Duodenal mucosa (tissue), 2 donors: ENCODE measurements around the gene NRP1.

ENCODE experiments used
- H3K27ac ChIP-seq: one replicate; pipeline ENCODE4 v1.7.0; 2013; ENCODE audit warnings: low read depth, low read length
- H3K27me3 ChIP-seq, 2 donors: one replicate each; pipeline ENCODE4 v1.7.0; 2013; ENCODE audit warnings: low read length in 2 of 2, control low read depth in 1 of 2; ENCODE audit not compliant: insufficient read depth in 2 of 2, control insufficient read depth in 1 of 2
- H3K36me3 ChIP-seq, 2 donors: one replicate each; pipeline ENCODE4 v1.7.0; 2013; ENCODE audit warnings: low read length in 2 of 2, control low read depth in 1 of 2; ENCODE audit not compliant: insufficient read depth in 2 of 2, control insufficient read depth in 1 of 2
- H3K4me1 ChIP-seq, 2 donors: one replicate each; pipeline ENCODE4 v1.7.0; 2013; ENCODE audit warnings: low read length in 2 of 2, control low read depth in 1 of 2; ENCODE audit not compliant: insufficient read depth in 2 of 2, control insufficient read depth in 1 of 2
- H3K4me3 ChIP-seq, 2 donors: one replicate each; pipeline ENCODE4 v1.7.0; 2013; ENCODE audit warnings: low read length in 2 of 2, low read depth in 1 of 2
- H3K9ac ChIP-seq, 2 donors: one replicate each; pipeline ENCODE4 v1.7.0; 2013; ENCODE audit warnings: low read length in 2 of 2, low read depth in 1 of 2
- H3K9me3 ChIP-seq, 2 donors: one replicate each; pipeline ENCODE4 v1.7.0; 2013; ENCODE audit warnings: low read length in 2 of 2, control low read depth in 1 of 2; ENCODE audit not compliant: control insufficient read depth in 1 of 2

Gene NRP1

GRCh38 chr10:33193701-33194521 is 140.6 kb downstream of the NRP1 start:
- Histone ChIP-seq H3K9ac (no peak overlapping the region), H3K4me3 (no peak overlapping the region), H3K36me3 (no peaks in the 10 kb centered on the region), H3K27ac (no peak overlapping the region), H3K4me1 (peaks cover 10 to 20% of the 10 kb centered on the region in 2 donors), H3K9me3 (no peaks in the 10 kb centered on the region), H3K27me3 (no peaks in the 10 kb centered on the region)

DNA sequence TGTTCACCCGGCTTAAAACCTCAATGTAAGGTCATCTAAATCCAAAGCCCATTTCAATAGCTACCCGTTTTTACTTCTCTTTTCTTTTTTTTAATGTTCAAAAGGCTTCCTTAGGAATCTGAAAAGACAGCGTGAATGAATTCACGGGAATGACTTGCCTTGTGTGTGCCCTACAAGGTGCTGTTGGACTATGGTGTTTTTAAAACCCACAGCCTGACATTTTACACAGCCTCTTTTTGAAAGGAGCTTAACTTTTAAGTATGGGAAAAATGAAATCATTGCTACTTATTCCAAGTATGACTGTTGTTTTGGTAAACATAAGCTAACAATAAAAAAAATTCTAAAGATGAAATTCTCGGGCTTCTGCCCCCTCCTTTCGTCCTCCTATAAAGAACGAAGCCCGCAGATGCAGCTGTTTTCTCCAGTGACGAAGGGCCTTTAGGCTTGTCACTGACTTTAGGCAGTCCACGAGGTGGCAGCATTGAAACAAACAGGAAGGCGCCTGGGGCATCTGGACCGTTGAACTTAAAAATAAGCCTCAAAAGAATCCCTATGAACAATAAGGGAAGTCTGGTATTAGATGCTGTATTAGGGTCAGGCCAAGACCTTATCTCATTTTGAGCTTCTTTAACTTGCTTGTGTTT is 141.3 kb downstream of the NRP1 start:
- no peaks in the 10 kb centered on the region for H3K9me3 ChIP-seq
- H3K4me1 ChIP-seq = peaks cover 10 to 20% of the 10 kb centered on the region in 2 donors
- no peak overlapping the region for H3K27ac ChIP-seq

GRCh38 chr10:33192190-33192589 is 142.3 kb downstream of the NRP1 start:
- H3K36me3 ChIP-seq = no peaks in the 10 kb centered on the region
- H3K9ac ChIP-seq = no peak overlapping the region
- H3K27me3 ChIP-seq = no peaks in the 10 kb centered on the region
- no peak overlapping the region for H3K27ac ChIP-seq
- H3K4me3 ChIP-seq = no peak overlapping the region
- H3K9me3 ChIP-seq = no peaks in the 10 kb centered on the region
- peaks cover 10 to 20% of the 10 kb centered on the region in 2 donors for H3K4me1 ChIP-seq

More for the DNA sequence above, 141.3 kb downstream of the NRP1 start:
- no peaks in the 10 kb centered on the region for H3K36me3 ChIP-seq
- no peak overlapping the region for H3K4me3 ChIP-seq
- no peak overlapping the region for H3K9ac ChIP-seq
- no peaks in the 10 kb centered on the region for H3K27me3 ChIP-seq

- Histone ChIP-seq H3K36me3 (peaks cover 0 to 7% of the 10 kb centered on the region in 2 donors), H3K9ac (no peak overlapping the region), H3K4me1 (peaks cover 9 to 10% of the 10 kb centered on the region in 2 donors), H3K4me3 (no peak overlapping the region), H3K9me3 (no peaks in the 10 kb centered on the region), H3K27ac (no peak overlapping the region), H3K27me3 (no peaks in the 10 kb centered on the region)
These were observed 144.1 kb downstream of the NRP1 start for GRCh38 chr10:33190406-33190805.

DNA sequence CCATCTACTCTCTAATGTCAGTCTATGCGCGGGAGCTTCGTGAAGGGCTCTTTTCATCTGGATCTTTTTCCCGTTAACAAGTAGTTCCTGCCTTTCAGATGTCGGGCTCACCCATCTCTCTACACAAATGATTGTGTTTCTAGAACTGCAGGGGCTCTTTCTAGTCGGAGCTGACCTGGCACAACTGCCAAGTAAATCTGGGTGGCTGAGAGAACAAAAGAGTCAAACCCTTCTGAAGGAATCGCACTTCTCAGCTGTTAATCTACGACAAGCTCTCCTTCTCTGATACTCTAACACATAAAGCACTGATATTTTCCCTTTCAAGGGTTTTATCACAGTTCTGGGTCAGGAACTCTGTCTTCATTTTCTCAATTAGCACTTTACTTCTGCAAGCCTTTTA is 144.7 kb downstream of the NRP1 start:
- no peaks in the 10 kb centered on the region for H3K9me3 ChIP-seq
- no peak overlapping the region for H3K4me3 ChIP-seq
- H3K27ac ChIP-seq = no peak overlapping the region
- H3K27me3 ChIP-seq = no peaks in the 10 kb centered on the region
- H3K4me1 ChIP-seq = peaks cover 9 to 10% of the 10 kb centered on the region in 2 donors
- no peak overlapping the region for H3K9ac ChIP-seq
- H3K36me3 ChIP-seq = peaks cover 0 to 12% of the 10 kb centered on the region in 2 donors

GRCh38 chr10:33189363-33189762 is 145.1 kb downstream of the NRP1 start:
- Histone ChIP-seq H3K4me1 (peaks cover 9% of the 10 kb centered on the region in 2 donors), H3K27me3 (no peaks in the 10 kb centered on the region), H3K4me3 (no peak overlapping the region), H3K36me3 (peaks cover 0 to 12% of the 10 kb centered on the region in 2 donors), H3K9ac (no peak overlapping the region), H3K9me3 (no peaks in the 10 kb centered on the region), H3K27ac (no peak overlapping the region)

- peaks cover 0 to 12% of the 10 kb centered on the region in 2 donors for H3K36me3 ChIP-seq
- no peaks in the 10 kb centered on the region for H3K27me3 ChIP-seq
- H3K27ac ChIP-seq = no peak overlapping the region
- no peaks in the 10 kb centered on the region for H3K4me1 ChIP-seq
- H3K9me3 ChIP-seq = no peaks in the 10 kb centered on the region
- no peak overlapping the region for H3K4me3 ChIP-seq
- H3K9ac ChIP-seq = no peak overlapping the region
These were observed 147.0 kb downstream of the NRP1 start for GRCh38 chr10:33187427-33187999.

DNA sequence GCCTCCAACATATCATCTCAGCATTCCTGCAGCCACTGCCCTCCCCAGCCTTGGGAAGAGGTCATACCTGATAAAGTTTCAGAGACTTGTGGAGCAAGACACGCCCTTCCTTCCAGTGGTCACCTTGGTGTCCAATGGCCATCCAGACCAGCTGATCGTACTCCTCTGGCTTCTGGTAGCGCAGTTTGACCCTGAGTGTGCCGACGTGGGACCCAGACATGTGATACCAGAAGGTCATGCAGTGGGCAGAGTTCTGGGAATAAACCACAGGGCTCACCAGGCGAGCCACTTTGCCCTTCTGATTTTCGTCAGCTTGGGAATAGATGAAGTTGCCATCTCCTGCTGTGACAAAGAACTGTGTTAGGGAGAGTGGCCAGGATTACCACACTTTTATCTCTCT is 148.3 kb downstream of the NRP1 start:
- Histone ChIP-seq H3K27ac (no peak overlapping the region), H3K36me3 (peaks cover 3 to 12% of the 10 kb centered on the region in 2 donors), H3K27me3 (no peaks in the 10 kb centered on the region), H3K9me3 (no peaks in the 10 kb centered on the region), H3K4me1 (no peaks in the 10 kb centered on the region), H3K4me3 (no peak overlapping the region), H3K9ac (no peak overlapping the region)

GRCh38 chr10:33183655-33184054 is 150.8 kb downstream of the NRP1 start:
- Histone ChIP-seq H3K9ac (no peak overlapping the region), H3K36me3 (peaks cover 3 to 12% of the 10 kb centered on the region in 2 donors), H3K4me1 (no peaks in the 10 kb centered on the region), H3K27ac (no peak overlapping the region), H3K9me3 (no peaks in the 10 kb centered on the region), H3K4me3 (no peak overlapping the region), H3K27me3 (no peaks in the 10 kb centered on the region)

GRCh38 chr10:33180921-33181320 is 153.5 kb downstream of the NRP1 start:
- Histone ChIP-seq H3K9ac (no peak overlapping the region), H3K4me1 (no peaks in the 10 kb centered on the region), H3K36me3 (peaks cover 3 to 9% of the 10 kb centered on the region in 2 donors), H3K27me3 (no peaks in the 10 kb centered on the region), H3K27ac (no peak overlapping the region), H3K9me3 (no peaks in the 10 kb centered on the region), H3K4me3 (no peak overlapping the region)
